ENCODE data around the gene CYTH3. TPM values are rescaled to one million over a fixed set of nuclear protein-coding genes. Genes with fewer than 3 reads are reported as not detected.

CYTH3 gene
- polyA plus RNA-seq, 2 of the 4 experiments (the other 2 are of a cell fraction): 18.6 to 24.2 TPM

- FAIRE-seq: no peak
These were observed 123.6 kb downstream of the CYTH3 start for GRCh38 chr7:6148724-6149360.

GRCh38 chr7:6147627-6148026, 124.8 kb downstream of the CYTH3 start:
- Histone ChIP-seq H3K4me1 (no peaks in the 10 kb centered on the region), H3K27ac (no peak overlapping the region), H3K9me3 (no peaks in the 10 kb centered on the region), H3K4me3 (no peak overlapping the region), H3K4me2 (no peak overlapping the region)
- no peak for DNase-seq (ENCODE audit: low read depth in 1 of 2, low spot score in 1 of 2)
- ChIA-PET CTCF (interaction anchor here (1.6 to 5.1 kb wide), 3 partner anchors 13 to 291 kb away, joined by 5 to 25 read pairs (median 7); no protein-coding TSS in a partner anchor), POLR2A (no interaction called here)
- no peak for TF ChIP-seq NPAS2 (CRISPR knock-in tag; IDR thresholded peaks at IDR 0.05; ENCODE audit: borderline replicate concordance)
- TF ChIP-seq CHD2 (IDR thresholded peaks at IDR 0.05; ENCODE audit: low read length, partially characterized antibody): no peak
- TF ChIP-seq, protein P1, sequence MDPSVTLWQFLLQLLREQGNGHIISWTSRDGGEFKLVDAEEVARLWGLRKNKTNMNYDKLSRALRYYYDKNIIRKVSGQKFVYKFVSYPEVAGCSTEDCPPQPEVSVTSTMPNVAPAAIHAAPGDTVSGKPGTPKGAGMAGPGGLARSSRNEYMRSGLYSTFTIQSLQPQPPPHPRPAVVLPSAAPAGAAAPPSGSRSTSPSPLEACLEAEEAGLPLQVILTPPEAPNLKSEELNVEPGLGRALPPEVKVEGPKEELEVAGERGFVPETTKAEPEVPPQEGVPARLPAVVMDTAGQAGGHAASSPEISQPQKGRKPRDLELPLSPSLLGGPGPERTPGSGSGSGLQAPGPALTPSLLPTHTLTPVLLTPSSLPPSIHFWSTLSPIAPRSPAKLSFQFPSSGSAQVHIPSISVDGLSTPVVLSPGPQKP (IDR thresholded peaks at IDR 0.05; ENCODE audit: low read depth, low read length): no peak
- TF ChIP-seq RFX5 (IDR thresholded peaks at IDR 0.05): no peak
- no peak for TF ChIP-seq CBX2 (IDR thresholded peaks at IDR 0.05; ENCODE audit: borderline replicate concordance, low read depth)
- no peak for FAIRE-seq
- 93% methylated on average over 8 of the region's 8 CpGs for WGBS (ENCODE audit: missing lambda C conversion rate)
- ATAC-seq: no peak

More at GRCh38 chr7:6148724-6149360, 123.6 kb downstream of the CYTH3 start:
- Histone ChIP-seq H3K4me1 (no peaks in the 10 kb centered on the region), H3K4me2 (no peak overlapping the region), H3K27ac (no peak overlapping the region), H3K4me3 (no peak overlapping the region), H3K9me3 (no peaks in the 10 kb centered on the region)
- 92% methylated on average over 20 of the region's 20 CpGs for WGBS (ENCODE audit: missing lambda C conversion rate)
- TF ChIP-seq CBX8 (IDR thresholded peaks at IDR 0.05) (no peak), NFE2L2 (conservative IDR thresholded peaks at IDR 0.05; ENCODE audit: low read length) (no peak), ATOH8 (CRISPR knock-in tag; IDR thresholded peaks at IDR 0.05; ENCODE audit: low read depth) (no peak), NR3C1 (IDR thresholded peaks at IDR 0.05) (no peak), HDAC2 (IDR thresholded peaks at IDR 0.05) (no peak), E2F6 (IDR thresholded peaks at IDR 0.05; ENCODE audit: borderline replicate concordance, low read depth) (no peak), PHF8 (IDR thresholded peaks at IDR 0.05; ENCODE audit: borderline replicate concordance, low read depth) (no peak), BHLHE40 (IDR thresholded peaks at IDR 0.05; ENCODE audit: low read depth, low read length) (no peak)
- TF ChIP-seq, protein P2, sequence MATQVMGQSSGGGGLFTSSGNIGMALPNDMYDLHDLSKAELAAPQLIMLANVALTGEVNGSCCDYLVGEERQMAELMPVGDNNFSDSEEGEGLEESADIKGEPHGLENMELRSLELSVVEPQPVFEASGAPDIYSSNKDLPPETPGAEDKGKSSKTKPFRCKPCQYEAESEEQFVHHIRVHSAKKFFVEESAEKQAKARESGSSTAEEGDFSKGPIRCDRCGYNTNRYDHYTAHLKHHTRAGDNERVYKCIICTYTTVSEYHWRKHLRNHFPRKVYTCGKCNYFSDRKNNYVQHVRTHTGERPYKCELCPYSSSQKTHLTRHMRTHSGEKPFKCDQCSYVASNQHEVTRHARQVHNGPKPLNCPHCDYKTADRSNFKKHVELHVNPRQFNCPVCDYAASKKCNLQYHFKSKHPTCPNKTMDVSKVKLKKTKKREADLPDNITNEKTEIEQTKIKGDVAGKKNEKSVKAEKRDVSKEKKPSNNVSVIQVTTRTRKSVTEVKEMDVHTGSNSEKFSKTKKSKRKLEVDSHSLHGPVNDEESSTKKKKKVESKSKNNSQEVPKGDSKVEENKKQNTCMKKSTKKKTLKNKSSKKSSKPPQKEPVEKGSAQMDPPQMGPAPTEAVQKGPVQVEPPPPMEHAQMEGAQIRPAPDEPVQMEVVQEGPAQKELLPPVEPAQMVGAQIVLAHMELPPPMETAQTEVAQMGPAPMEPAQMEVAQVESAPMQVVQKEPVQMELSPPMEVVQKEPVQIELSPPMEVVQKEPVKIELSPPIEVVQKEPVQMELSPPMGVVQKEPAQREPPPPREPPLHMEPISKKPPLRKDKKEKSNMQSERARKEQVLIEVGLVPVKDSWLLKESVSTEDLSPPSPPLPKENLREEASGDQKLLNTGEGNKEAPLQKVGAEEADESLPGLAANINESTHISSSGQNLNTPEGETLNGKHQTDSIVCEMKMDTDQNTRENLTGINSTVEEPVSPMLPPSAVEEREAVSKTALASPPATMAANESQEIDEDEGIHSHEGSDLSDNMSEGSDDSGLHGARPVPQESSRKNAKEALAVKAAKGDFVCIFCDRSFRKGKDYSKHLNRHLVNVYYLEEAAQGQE (IDR thresholded peaks at IDR 0.05): no peak
- ChIA-PET CTCF (interaction anchor here (0.7 to 5.1 kb wide), 8 partner anchors 10 to 175 kb away, joined by 3 to 25 read pairs (median 3); no protein-coding TSS in a partner anchor), POLR2A (no interaction called here)
- DNase-seq (ENCODE audit: low read depth in 1 of 2, low spot score in 1 of 2) (no peak), ATAC-seq (no peak)

DNA sequence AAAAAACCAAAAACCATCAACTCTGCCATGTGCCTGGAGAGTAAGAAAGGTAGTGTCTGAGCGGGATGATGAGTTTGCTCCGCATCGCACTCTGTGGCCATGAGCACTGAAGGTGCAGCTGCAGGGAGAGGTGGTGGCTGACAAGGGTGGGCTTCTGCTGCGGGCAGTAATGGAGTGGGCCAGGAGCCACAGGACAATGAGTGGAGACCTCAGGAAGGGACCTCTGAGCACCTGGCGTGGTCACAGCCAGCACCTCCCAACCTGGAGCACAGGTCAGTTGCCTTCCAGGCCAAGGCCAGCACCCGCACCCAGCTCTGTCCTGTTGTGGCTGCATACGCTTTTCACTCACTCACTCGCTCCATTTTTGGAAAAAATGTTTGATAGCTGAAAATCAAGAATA, 125.8 kb downstream of the CYTH3 start:
- POLR2A ChIA-PET: no interaction called here
- H3K4me1 ChIP-seq: no peaks in the 10 kb centered on the region
- WGBS (ENCODE audit: missing lambda C conversion rate): 93% methylated on average over 8 of the region's 8 CpGs
- no peak overlapping the region for H3K4me2 ChIP-seq
- no peak overlapping the region for H3K4me3 ChIP-seq
- FAIRE-seq: no peak
- ATAC-seq: no peak
- no peak overlapping the region for H3K27ac ChIP-seq
- no peaks in the 10 kb centered on the region for H3K9me3 ChIP-seq
- no peak for DNase-seq (ENCODE audit: low read depth in 1 of 2, low spot score in 1 of 2)
- CTCF ChIA-PET: interaction anchor here (0.7 kb wide), 1 partner anchor 14 kb away, joined by 4 read pairs; no protein-coding TSS in a partner anchor
- TF ChIP-seq TFCP2L1 (CRISPR knock-in tag; IDR thresholded peaks at IDR 0.05) (no peak), CHD2 (IDR thresholded peaks at IDR 0.05; ENCODE audit: low read length, partially characterized antibody) (no peak), RCOR1 (IDR thresholded peaks at IDR 0.05; ENCODE audit: low read depth, low read length) (no peak), HDAC2 (IDR thresholded peaks at IDR 0.05) (no peak), ZNF302 (CRISPR knock-in tag; IDR thresholded peaks at IDR 0.05) (no peak), POLR2A (IDR thresholded peaks at IDR 0.05; ENCODE audit: low read length) (no peak), CBX8 (IDR thresholded peaks at IDR 0.05) (no peak), ESRRA (IDR thresholded peaks at IDR 0.05; ENCODE audit: borderline replicate concordance, low read length) (no peak), KDM5A (IDR thresholded peaks at IDR 0.05) (no peak), EP300 (IDR thresholded peaks at IDR 0.05) (no peak), ZC3H11A (IDR thresholded peaks at IDR 0.05) (no peak), MAZ (IDR thresholded peaks at IDR 0.05; ENCODE audit: borderline replicate concordance, low read depth, low read length) (no peak), ATOH8 (CRISPR knock-in tag; IDR thresholded peaks at IDR 0.05; ENCODE audit: low read depth) (no peak), HMGXB4 (CRISPR knock-in tag; IDR thresholded peaks at IDR 0.05; ENCODE audit: borderline replicate concordance) (no peak), NR3C1 (IDR thresholded peaks at IDR 0.05) (no peak), RFX5 (IDR thresholded peaks at IDR 0.05) (no peak)

Measured in A549 (cell line).